ENCODE data around the gene ARHGEF11. TPM values are rescaled to one million over a fixed set of nuclear protein-coding genes. Genes with fewer than 3 reads are reported as not detected.

Gene ARHGEF11
- total and polyA plus RNA-seq, 9 of the 15 experiments (the other 6 are each of a cell fraction or from before 2014, with no cell fraction given): 0.14 to 15.5 (median 9.0) TPM

DNA sequence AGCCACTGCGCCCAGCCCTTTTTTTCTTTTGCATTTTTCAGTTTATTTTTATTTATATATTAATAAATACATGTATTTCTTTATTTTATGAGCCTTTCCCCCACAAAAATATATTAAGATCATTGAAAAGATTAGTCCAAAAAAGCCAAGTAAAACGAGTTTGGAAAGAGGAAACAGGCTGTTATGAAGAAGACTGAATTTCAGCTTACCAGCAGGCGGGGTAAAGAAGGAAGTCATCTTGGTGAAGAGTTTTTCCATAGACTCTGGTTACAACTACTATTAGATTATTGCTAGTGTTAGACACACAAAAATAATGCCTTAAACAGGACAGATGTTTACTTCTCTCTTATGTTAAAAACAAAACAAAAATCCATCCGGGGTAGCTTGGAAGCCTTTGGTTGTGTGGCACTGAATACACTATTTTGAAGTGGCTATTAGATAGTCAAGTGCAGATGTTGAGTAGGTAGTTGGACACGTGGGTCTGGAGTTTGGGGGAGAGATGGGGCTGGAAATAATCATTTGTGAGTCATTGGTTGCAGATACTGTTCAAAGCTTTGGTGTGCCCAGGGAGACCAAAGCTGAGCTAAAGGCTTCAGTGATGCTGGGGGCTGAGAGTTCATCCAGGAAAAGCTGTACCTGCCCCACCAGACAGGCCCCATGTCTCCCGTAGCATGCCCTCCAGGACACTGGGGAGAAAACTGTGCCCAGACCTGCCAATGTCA lies 133.8 kb downstream of the ARHGEF11 start:
- no peaks in the 10 kb centered on the region for H3K27me3 ChIP-seq (ENCODE audit: control insufficient read depth in 2 of 2, insufficient read depth in 2 of 2, low read length in 2 of 2)
- DNase-seq (ENCODE audit: extremely low read depth in 1 of 4, low spot score in 3 of 4) (no peak), FAIRE-seq (no peak), ATAC-seq (no peak)
- H3K9me3 ChIP-seq (replicated peaks; ENCODE audit: control insufficient read depth, insufficient read depth, low read depth, low read length): peaks cover 3% of the 10 kb centered on the region; the same call in 1 of the 2 replicates
- peaks cover 6% of the 10 kb centered on the region for H3K36me3 ChIP-seq (ENCODE audit: control insufficient read depth, insufficient read depth, low read length)
- in situ Hi-C loops (cut with MboI) (no loop called here), intact Hi-C loops (cut with micrococcal nuclease) (no loop called here)
- H3K27ac ChIP-seq (ENCODE audit: extremely low read depth, low read depth, low read length): no peak overlapping the region
- no peak overlapping the region for H2AFZ ChIP-seq (ENCODE audit: low read depth, low read length)
- peaks cover 4% of the 10 kb centered on the region for H3K9me1 ChIP-seq (ENCODE audit: control insufficient read depth, insufficient read depth, low read length)
- H3K4me1 ChIP-seq (replicated peaks in 1 of 2; ENCODE audit: control insufficient read depth in 2 of 2, insufficient read depth in 2 of 2, low read length in 2 of 2): peaks cover 52 to 68% of the 10 kb centered on the region in 2 experiments
- peaks cover 23% of the 10 kb centered on the region for H3K79me2 ChIP-seq (ENCODE audit: control insufficient read depth, insufficient read depth, low read length)
- CTCF ChIA-PET (ENCODE audit: low intra/inter-chr PET ratio): interaction anchor here (0.7 to 2.0 kb wide), 3 partner anchors 16 to 20 kb away, joined by 5 to 12 read pairs (median 6); no protein-coding TSS in a partner anchor
- peak overlapping the region; percentile 12; the same call in 1 of the 2 replicates for H3K4me2 ChIP-seq (ENCODE audit: insufficient read depth, low read length)
- whole genome bisulfite sequencing (ENCODE audit: insufficient coverage, low coverage, missing lambda C conversion rate): 47% methylated on average over 6 of the region's 6 CpGs
- POLR2A ChIA-PET: interaction anchor here (0.8 to 1.6 kb wide), 6 partner anchors 8 to 52 kb away, joined by 3 to 4 read pairs (median 3); partner anchors contain the start of gene LRRC71
- H4K20me1 ChIP-seq (replicated peaks; ENCODE audit: control insufficient read depth, insufficient read depth, low read length): no peaks in the 10 kb centered on the region
- no peak overlapping the region for H3K4me3 ChIP-seq
- peak overlapping the region in 1 of 2 experiments; percentile 88; a peak in 2 of 4 replicates for H3K9ac ChIP-seq (ENCODE audit: insufficient read depth in 1 of 2, low read depth in 2 of 2, low read length in 2 of 2)
- no TSS peak for BruUV-seq (replicated peaks)
- 0 out of 2 replicates have a peak, but pooled peaks have one; percentile 11 for TF ChIP-seq ZFX (CRISPR knock-in tag; IDR thresholded peaks at IDR 0.05)
- TF ChIP-seq, protein P1, sequence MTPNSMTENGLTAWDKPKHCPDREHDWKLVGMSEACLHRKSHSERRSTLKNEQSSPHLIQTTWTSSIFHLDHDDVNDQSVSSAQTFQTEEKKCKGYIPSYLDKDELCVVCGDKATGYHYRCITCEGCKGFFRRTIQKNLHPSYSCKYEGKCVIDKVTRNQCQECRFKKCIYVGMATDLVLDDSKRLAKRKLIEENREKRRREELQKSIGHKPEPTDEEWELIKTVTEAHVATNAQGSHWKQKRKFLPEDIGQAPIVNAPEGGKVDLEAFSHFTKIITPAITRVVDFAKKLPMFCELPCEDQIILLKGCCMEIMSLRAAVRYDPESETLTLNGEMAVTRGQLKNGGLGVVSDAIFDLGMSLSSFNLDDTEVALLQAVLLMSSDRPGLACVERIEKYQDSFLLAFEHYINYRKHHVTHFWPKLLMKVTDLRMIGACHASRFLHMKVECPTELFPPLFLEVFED (CRISPR knock-in tag; conservative IDR thresholded peaks at IDR 0.05): no peak
- TF ChIP-seq, protein P2, sequence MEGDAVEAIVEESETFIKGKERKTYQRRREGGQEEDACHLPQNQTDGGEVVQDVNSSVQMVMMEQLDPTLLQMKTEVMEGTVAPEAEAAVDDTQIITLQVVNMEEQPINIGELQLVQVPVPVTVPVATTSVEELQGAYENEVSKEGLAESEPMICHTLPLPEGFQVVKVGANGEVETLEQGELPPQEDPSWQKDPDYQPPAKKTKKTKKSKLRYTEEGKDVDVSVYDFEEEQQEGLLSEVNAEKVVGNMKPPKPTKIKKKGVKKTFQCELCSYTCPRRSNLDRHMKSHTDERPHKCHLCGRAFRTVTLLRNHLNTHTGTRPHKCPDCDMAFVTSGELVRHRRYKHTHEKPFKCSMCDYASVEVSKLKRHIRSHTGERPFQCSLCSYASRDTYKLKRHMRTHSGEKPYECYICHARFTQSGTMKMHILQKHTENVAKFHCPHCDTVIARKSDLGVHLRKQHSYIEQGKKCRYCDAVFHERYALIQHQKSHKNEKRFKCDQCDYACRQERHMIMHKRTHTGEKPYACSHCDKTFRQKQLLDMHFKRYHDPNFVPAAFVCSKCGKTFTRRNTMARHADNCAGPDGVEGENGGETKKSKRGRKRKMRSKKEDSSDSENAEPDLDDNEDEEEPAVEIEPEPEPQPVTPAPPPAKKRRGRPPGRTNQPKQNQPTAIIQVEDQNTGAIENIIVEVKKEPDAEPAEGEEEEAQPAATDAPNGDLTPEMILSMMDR (IDR thresholded peaks at IDR 0.05 in 2 of 3, conservative IDR thresholded peaks at IDR 0.05 in 1 of 3; ENCODE audit: insufficient read depth in 2 of 3, low read depth in 1 of 3, low read length in 3 of 3): peak in 1 of 3 experiments; percentile 8; a peak in 1 of 6 replicates
- no peak for TF ChIP-seq MTA2 (IDR thresholded peaks at IDR 0.05; ENCODE audit: low read depth)
- TF ChIP-seq MXI1 (IDR thresholded peaks at IDR 0.05; ENCODE audit: low read depth, low read length): no peak
- TF ChIP-seq, protein P3, sequence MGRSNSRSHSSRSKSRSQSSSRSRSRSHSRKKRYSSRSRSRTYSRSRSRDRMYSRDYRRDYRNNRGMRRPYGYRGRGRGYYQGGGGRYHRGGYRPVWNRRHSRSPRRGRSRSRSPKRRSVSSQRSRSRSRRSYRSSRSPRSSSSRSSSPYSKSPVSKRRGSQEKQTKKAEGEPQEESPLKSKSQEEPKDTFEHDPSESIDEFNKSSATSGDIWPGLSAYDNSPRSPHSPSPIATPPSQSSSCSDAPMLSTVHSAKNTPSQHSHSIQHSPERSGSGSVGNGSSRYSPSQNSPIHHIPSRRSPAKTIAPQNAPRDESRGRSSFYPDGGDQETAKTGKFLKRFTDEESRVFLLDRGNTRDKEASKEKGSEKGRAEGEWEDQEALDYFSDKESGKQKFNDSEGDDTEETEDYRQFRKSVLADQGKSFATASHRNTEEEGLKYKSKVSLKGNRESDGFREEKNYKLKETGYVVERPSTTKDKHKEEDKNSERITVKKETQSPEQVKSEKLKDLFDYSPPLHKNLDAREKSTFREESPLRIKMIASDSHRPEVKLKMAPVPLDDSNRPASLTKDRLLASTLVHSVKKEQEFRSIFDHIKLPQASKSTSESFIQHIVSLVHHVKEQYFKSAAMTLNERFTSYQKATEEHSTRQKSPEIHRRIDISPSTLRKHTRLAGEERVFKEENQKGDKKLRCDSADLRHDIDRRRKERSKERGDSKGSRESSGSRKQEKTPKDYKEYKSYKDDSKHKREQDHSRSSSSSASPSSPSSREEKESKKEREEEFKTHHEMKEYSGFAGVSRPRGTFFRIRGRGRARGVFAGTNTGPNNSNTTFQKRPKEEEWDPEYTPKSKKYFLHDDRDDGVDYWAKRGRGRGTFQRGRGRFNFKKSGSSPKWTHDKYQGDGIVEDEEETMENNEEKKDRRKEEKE (IDR thresholded peaks at IDR 0.05; ENCODE audit: borderline replicate concordance in 1 of 2, control insufficient read depth in 1 of 2, low read depth in 2 of 2, low read length in 1 of 2): no peak
- TF ChIP-seq, protein P4, sequence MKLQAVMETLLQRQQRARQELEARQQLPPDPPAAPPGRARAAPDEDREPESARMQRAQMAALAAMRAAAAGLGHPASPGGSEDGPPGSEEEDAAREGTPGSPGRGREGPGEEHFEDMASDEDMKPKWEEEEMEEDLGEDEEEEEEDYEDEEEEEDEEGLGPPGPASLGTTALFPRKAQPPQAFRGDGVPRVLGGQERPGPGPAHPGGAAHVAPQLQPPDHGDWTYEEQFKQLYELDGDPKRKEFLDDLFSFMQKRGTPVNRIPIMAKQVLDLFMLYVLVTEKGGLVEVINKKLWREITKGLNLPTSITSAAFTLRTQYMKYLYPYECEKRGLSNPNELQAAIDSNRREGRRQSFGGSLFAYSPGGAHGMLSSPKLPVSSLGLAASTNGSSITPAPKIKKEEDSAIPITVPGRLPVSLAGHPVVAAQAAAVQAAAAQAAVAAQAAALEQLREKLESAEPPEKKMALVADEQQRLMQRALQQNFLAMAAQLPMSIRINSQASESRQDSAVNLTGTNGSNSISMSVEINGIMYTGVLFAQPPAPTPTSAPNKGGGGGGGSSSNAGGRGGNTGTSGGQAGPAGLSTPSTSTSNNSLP (IDR thresholded peaks at IDR 0.05; ENCODE audit: borderline replicate concordance, low read depth, low read length): no peak
- no peak for TF ChIP-seq EZH2 (IDR thresholded peaks at IDR 0.05; ENCODE audit: borderline replicate concordance, low read depth, low read length)
- TF ChIP-seq ZNF316 (IDR thresholded peaks at IDR 0.05): no peak
- TF ChIP-seq DNMT1 (IDR thresholded peaks at IDR 0.05): no peak

All from K562 (cell line).